Brain microvascular endothelial cell (primary cell): ENCODE results near the gene LARP1B.
"Not testable (repeated sequence)": the region's sequence is repeated elsewhere in the genome, so short reads cannot be mapped to it uniquely, and the experiment has no call there.

Experiments used
- DNase-seq: peaks from one replicate; pipeline ENCODE4 v3.0.0-alpha.2; 2020
- H3K27ac ChIP-seq: fragments of 250-450 bp; sonication (Bioruptor Pico); 2 replicates; pipeline ENCODE4 v1.5.1; 2020; ENCODE audit warnings: mild to moderate bottlenecking, moderate library complexity
- H3K27me3 ChIP-seq: fragments of 250-450 bp; sonication (Bioruptor Pico); replicated peaks from 2 replicates; pipeline ENCODE4 v1.5.1; 2020; ENCODE audit warnings: mild to moderate bottlenecking
- H3K36me3 ChIP-seq: fragments of 250-450 bp; sonication (Bioruptor Pico); replicated peaks from 2 replicates; pipeline ENCODE4 v1.5.1; 2020; ENCODE audit warnings: mild to moderate bottlenecking
- H3K4me3 ChIP-seq: 2 replicates; pipeline ENCODE4 v1.5.1; 2011; ENCODE audit warnings: low read depth, mild to moderate bottlenecking, control low read depth, low read length, moderate library complexity
- CTCF ChIP-seq: IDR thresholded peaks from 2 replicates; pipeline ENCODE4 v1.5.1; 2011; ENCODE audit warnings: low read depth, mild to moderate bottlenecking, moderate library complexity, low read length, control low read depth, inconsistent platforms; ENCODE audit errors: missing control alignments
- in situ Hi-C: cut with HindIII; loops from 2 replicates; pipeline ENCODE4 v1.10.0; 2017; ENCODE audit warnings: low sequenced_read_pairs, low pct_ligation_motif_present

Gene LARP1B

DNA sequence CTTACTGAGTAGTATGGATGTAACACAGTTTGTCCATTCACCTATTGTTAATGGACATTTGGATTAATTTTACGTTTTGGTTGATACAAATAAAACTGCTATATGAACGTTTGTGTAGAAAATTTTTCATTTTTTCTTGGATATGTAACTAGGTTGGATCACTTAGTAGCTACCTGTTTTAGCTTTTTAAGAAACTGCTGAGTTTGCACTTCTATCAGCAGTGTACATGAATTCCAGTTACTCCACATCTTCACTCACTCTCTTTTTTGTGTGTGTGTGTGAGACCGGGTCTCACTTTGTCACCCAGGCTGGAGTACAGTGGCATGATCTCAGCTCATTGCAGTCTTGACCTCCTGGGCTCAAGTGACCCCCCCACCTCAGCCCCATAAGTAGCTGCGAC is 15.4 kb downstream of the LARP1B start:
- in situ Hi-C loops = no loop called here
- Histone ChIP-seq H3K27ac (no peak overlapping the region), H3K4me3 (no peak overlapping the region), H3K27me3 (no peaks in the 10 kb centered on the region), H3K36me3 (peaks cover 3% of the 10 kb centered on the region)
- TF ChIP-seq CTCF = no peak
- no peak for DNase-seq

GRCh38 chr4:128095293-128095692 is 34.2 kb downstream of the LARP1B start:
- H3K27me3 ChIP-seq = not testable (repeated sequence)

GRCh38 chr4:128107766-128108165 is 46.7 kb downstream of the LARP1B start:
- Histone ChIP-seq H3K27ac (peak overlapping the region; percentile 4), H3K4me3 (no peak overlapping the region), H3K36me3 (peaks cover 5% of the 10 kb centered on the region), H3K27me3 (no peaks in the 10 kb centered on the region)
- TF ChIP-seq CTCF = no peak
- in situ Hi-C loops = no loop called here
- peak; percentile 57 for DNase-seq

More at GRCh38 chr4:128095293-128095692, 34.2 kb downstream of the LARP1B start:
- peaks cover 13% of the 10 kb centered on the region for H3K36me3 ChIP-seq
- H3K4me3 ChIP-seq, DNase-seq, in situ Hi-C loops, H3K27ac ChIP-seq: not testable (repeated sequence)

DNA sequence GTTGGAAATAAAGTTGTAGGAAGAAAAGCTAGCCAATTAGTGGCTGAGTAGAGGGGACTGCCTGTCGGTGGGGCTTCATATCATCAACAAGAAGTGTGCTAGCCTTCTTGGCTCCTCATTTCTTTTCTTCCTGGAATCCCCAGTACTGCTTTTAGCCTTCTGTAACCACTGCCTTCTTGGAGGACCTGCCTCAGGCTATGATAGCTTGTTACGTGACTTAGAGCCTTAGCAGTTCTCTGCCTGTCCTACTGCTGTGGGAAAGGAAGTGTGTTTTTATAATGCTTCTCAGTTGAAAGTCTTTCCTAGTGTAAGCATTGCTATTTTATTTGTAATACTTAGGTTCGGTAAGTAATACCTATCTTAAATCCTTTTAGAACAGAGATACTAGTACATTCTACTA is 61.9 kb downstream of the LARP1B start:
- H3K27ac ChIP-seq = no peak overlapping the region
- no peak for DNase-seq
- no peak for TF ChIP-seq CTCF
- in situ Hi-C loops = no loop called here
- H3K4me3 ChIP-seq = no peak overlapping the region
- H3K27me3 ChIP-seq = no peaks in the 10 kb centered on the region
- H3K36me3 ChIP-seq = no peaks in the 10 kb centered on the region

DNA sequence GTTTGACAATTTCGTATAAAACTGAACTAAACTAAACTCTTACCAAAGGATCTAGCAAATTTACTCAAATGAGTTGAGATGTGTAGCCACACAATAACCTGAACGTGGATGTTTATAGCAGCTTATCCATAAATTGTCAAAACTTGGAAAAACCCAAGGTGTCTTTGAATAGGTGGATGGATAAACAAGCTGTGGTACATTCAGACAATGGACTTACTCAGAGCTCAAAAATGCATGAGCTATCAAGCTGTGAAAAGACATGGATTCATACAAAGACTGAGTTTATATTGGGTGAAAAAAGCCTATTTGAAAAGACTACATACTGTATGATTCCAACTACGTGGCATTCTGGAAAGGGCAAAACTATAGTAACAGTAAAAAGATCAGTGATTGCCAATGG is 69.5 kb downstream of the LARP1B start:
- Histone ChIP-seq H3K27ac (no peak overlapping the region), H3K4me3 (no peak overlapping the region), H3K36me3 (no peaks in the 10 kb centered on the region), H3K27me3 (no peaks in the 10 kb centered on the region)
- no peak for DNase-seq
- in situ Hi-C loops = no loop called here
- no peak for TF ChIP-seq CTCF

GRCh38 chr4:128134925-128135324 is 73.8 kb downstream of the LARP1B start:
- in situ Hi-C loops = no loop called here
- Histone ChIP-seq H3K36me3 (no peaks in the 10 kb centered on the region), H3K27me3 (no peaks in the 10 kb centered on the region), H3K27ac (no peak overlapping the region), H3K4me3 (no peak overlapping the region)
- DNase-seq = no peak
- TF ChIP-seq CTCF = no peak

GRCh38 chr4:128135391-128135790 is 74.3 kb downstream of the LARP1B start:
- Histone ChIP-seq H3K27ac (no peak overlapping the region), H3K36me3 (no peaks in the 10 kb centered on the region), H3K4me3 (no peak overlapping the region), H3K27me3 (no peaks in the 10 kb centered on the region)
- in situ Hi-C loops = no loop called here
- TF ChIP-seq CTCF = no peak
- no peak for DNase-seq
